GM19372 (cell line): ENCODE measurements around the gene ADA.
"Not testable (repeated sequence)": the region's sequence is repeated elsewhere in the genome, so short reads cannot be mapped to it uniquely, and the experiment has no call there.

Experiments
- ATAC-seq: cut with Tn5 transposase; IDR thresholded peaks from one replicate; pipeline ENCODE4 v1.9.1; 2021; ENCODE audit warnings: mild to moderate bottlenecking, low read depth, moderate library complexity; ENCODE audit not compliant: unreplicated experiment

ADA gene

GRCh38 chr20:44606725-44607441, 44.6 kb downstream of the ADA start:
- no peak for ATAC-seq

GRCh38 chr20:44603327-44603726, 48.2 kb downstream of the ADA start:
- ATAC-seq = no peak

- ATAC-seq = no peak
Observed at GRCh38 chr20:44601801-44602204, 49.7 kb downstream of the ADA start.

- ATAC-seq = no peak
Observed at GRCh38 chr20:44601236-44601671, 50.2 kb downstream of the ADA start.

GRCh38 chr20:44600758-44601201, 50.7 kb downstream of the ADA start:
- ATAC-seq = no peak

GRCh38 chr20:44600301-44600700, 51.2 kb downstream of the ADA start:
- ATAC-seq = no peak

- ATAC-seq = no peak
Observed at GRCh38 chr20:44599715-44600114, 51.8 kb downstream of the ADA start.

- no peak for ATAC-seq
Observed at GRCh38 chr20:44598423-44599305, 52.8 kb downstream of the ADA start.

GRCh38 chr20:44597930-44598329, 53.6 kb downstream of the ADA start:
- ATAC-seq = no peak

GRCh38 chr20:44597516-44597915, 54.0 kb downstream of the ADA start:
- no peak for ATAC-seq

- no peak for ATAC-seq
Observed at GRCh38 chr20:44596876-44597275, 54.6 kb downstream of the ADA start.

- no peak for ATAC-seq
Observed at GRCh38 chr20:44596010-44596409, 55.5 kb downstream of the ADA start.

GRCh38 chr20:44594730-44595129, 56.8 kb downstream of the ADA start:
- ATAC-seq = no peak

GRCh38 chr20:44593751-44594150, 57.7 kb downstream of the ADA start:
- ATAC-seq = no peak

GRCh38 chr20:44592366-44592765, 59.1 kb downstream of the ADA start:
- ATAC-seq = no peak

GRCh38 chr20:44590980-44591778, 60.3 kb downstream of the ADA start:
- no peak for ATAC-seq

GRCh38 chr20:44589537-44589936, 62.0 kb downstream of the ADA start:
- ATAC-seq = no peak

GRCh38 chr20:44588321-44588720, 63.2 kb downstream of the ADA start:
- not testable (repeated sequence) for ATAC-seq

- no peak for ATAC-seq
Observed at GRCh38 chr20:44587035-44587980, 64.2 kb downstream of the ADA start.
